ENCODE results near the gene SRSF12. TPM values are rescaled to one million over a fixed set of nuclear protein-coding genes. Genes with fewer than 3 reads are reported as not detected.

Gene SRSF12
- total and polyA plus RNA-seq, 9 of the 15 experiments (the other 6 are each of a cell fraction or from before 2014, with no cell fraction given) = not detected

GRCh38 chr6:89073014-89073620 lies 44.8 kb downstream of the SRSF12 start (continued):
- 0 out of 4 replicates have a peak, but pooled peaks of 1 of the 2 experiments have one; percentile 39 for TF ChIP-seq MNT (conservative IDR thresholded peaks at IDR 0.05)
- TF ChIP-seq MBD2 (IDR thresholded peaks at IDR 0.05; ENCODE audit: borderline replicate concordance, low read depth) = 0 out of 2 replicates have a peak, but pooled peaks have one; percentile 30
- peak; percentile 81 for TF ChIP-seq CBFA2T2 (conservative IDR thresholded peaks at IDR 0.05)
- peak; percentile 67 for TF ChIP-seq GATA2 (CRISPR knock-in tag; IDR thresholded peaks at IDR 0.05)
- TF ChIP-seq TAL1 (IDR thresholded peaks at IDR 0.05) = peak; percentile 88
- peak; percentile 91 for TF ChIP-seq SMARCA4 (IDR thresholded peaks at IDR 0.05)
- TF ChIP-seq ATF7 (IDR thresholded peaks at IDR 0.05) = peak; percentile 54; the same call in 1 of the 2 replicates
- 0 out of 2 replicates have a peak, but pooled peaks have one; percentile 22 for TF ChIP-seq GABPA (tag; conservative IDR thresholded peaks at IDR 0.05; ENCODE audit: low read depth)
- TF ChIP-seq, protein P1, sequence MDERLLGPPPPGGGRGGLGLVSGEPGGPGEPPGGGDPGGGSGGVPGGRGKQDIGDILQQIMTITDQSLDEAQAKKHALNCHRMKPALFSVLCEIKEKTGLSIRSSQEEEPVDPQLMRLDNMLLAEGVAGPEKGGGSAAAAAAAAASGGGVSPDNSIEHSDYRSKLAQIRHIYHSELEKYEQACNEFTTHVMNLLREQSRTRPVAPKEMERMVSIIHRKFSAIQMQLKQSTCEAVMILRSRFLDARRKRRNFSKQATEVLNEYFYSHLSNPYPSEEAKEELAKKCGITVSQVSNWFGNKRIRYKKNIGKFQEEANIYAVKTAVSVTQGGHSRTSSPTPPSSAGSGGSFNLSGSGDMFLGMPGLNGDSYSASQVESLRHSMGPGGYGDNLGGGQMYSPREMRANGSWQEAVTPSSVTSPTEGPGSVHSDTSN (CRISPR knock-in tag; IDR thresholded peaks at IDR 0.05; ENCODE audit: low read depth) = no peak
- TF ChIP-seq, protein P1 (tag; conservative IDR thresholded peaks at IDR 0.05; ENCODE audit: low read depth) = peak; percentile 58
- TF ChIP-seq EP300 (IDR thresholded peaks at IDR 0.05; ENCODE audit: low read length) = peak; percentile 81
- peak; percentile 25 for TF ChIP-seq ZFP36 (IDR thresholded peaks at IDR 0.05; ENCODE audit: low read depth, low read length, partially characterized antibody)
- TF ChIP-seq CEBPG (CRISPR knock-in tag; IDR thresholded peaks at IDR 0.05) = peak; percentile 82
- TF ChIP-seq CEBPG (tag; conservative IDR thresholded peaks at IDR 0.05 in 1 of 2, IDR thresholded peaks at IDR 0.05 in 1 of 2) = peak; percentile 87 to 91
- peak; percentile 71; the same call in 1 of the 2 replicates for TF ChIP-seq SMARCC2 (IDR thresholded peaks at IDR 0.05; ENCODE audit: low read depth)
- TF ChIP-seq SRSF9 (IDR thresholded peaks at IDR 0.05; ENCODE audit: borderline replicate concordance, low read depth, low read length) = no peak
- peak in 1 of 2 experiments; percentile 74; a peak in 2 of 4 replicates for TF ChIP-seq HDAC1 (IDR thresholded peaks at IDR 0.05)
- peak; percentile 86 for TF ChIP-seq SMAD4 (CRISPR knock-in tag; conservative IDR thresholded peaks at IDR 0.05)
- no peak for TF ChIP-seq SNRNP70 (optimal IDR thresholded peaks at IDR 0.05; ENCODE audit: low read depth, low read length)

Measured in K562 (cell line).